Measurements from ENCODE around the gene FGF7.
"Not testable (repeated sequence)": the region's sequence is repeated elsewhere in the genome, so short reads cannot be mapped to it uniquely, and the experiment has no call there.

The FGF7 gene

GRCh38 chr15:49423021-49423420 is at the start of gene FGF7:
Gene FGF7, plus strand, starts transcription at chr15:49423242. Its CDS starts 1,056 bp downstream, at chr15:49424298.
- DNase-seq: no peak

- no peak for DNase-seq
These were observed 43.0 kb upstream of the FGF7 start for GRCh38 chr15:49379996-49380395.

- DNase-seq: no peak
These were observed 42.1 kb upstream of the FGF7 start for GRCh38 chr15:49380912-49381311.

GRCh38 chr15:49382394-49382793 is 40.6 kb upstream of the FGF7 start:
- DNase-seq: no peak

GRCh38 chr15:49383266-49383665 is 39.8 kb upstream of the FGF7 start:
- no peak for DNase-seq

- no peak for DNase-seq
These were observed 35.6 kb upstream of the FGF7 start for GRCh38 chr15:49387471-49387870.

- not testable (repeated sequence) for DNase-seq
These were observed 20.3 kb upstream of the FGF7 start for GRCh38 chr15:49402515-49403296.

GRCh38 chr15:49406352-49407118 is 16.5 kb upstream of the FGF7 start:
- DNase-seq: no peak

- no peak for DNase-seq
These were observed 12.4 kb upstream of the FGF7 start for GRCh38 chr15:49410641-49411040.

GRCh38 chr15:49412797-49413196 is 10.2 kb upstream of the FGF7 start:
- no peak for DNase-seq

GRCh38 chr15:49415149-49415548 is 7.9 kb upstream of the FGF7 start:
- DNase-seq: no peak

- DNase-seq: no peak
These were observed 7.4 kb upstream of the FGF7 start for GRCh38 chr15:49415638-49416037.

GRCh38 chr15:49418811-49419210 is 4.2 kb upstream of the FGF7 start:
- DNase-seq: no peak

GRCh38 chr15:49421991-49422390 is 1.1 kb upstream of the FGF7 start:
- DNase-seq: no peak

- DNase-seq: no peak
These were observed 984 bp downstream of the FGF7 start for GRCh38 chr15:49423901-49424550.

- no peak for DNase-seq
These were observed 1.9 kb downstream of the FGF7 start for GRCh38 chr15:49424954-49425353.

GRCh38 chr15:49427372-49427771 is 4.3 kb downstream of the FGF7 start:
- DNase-seq: no peak

- DNase-seq: no peak
These were observed 5.5 kb downstream of the FGF7 start for GRCh38 chr15:49428409-49429095.

GRCh38 chr15:49430046-49430445 is 7.0 kb downstream of the FGF7 start:
- DNase-seq: no peak

- no peak for DNase-seq
These were observed 12.1 kb downstream of the FGF7 start for GRCh38 chr15:49435174-49435573.

- DNase-seq: no peak
These were observed 13.7 kb downstream of the FGF7 start for GRCh38 chr15:49436751-49437150.

- peak; percentile 89 for DNase-seq
These were observed 16.1 kb downstream of the FGF7 start for GRCh38 chr15:49438962-49439631.
